GM21390 (cell line): ENCODE measurements around the gene PRDM2.

Experiments
- ATAC-seq: cut with Tn5 transposase; IDR thresholded peaks from one replicate; pipeline ENCODE4 v1.9.1; 2021; ENCODE audit not compliant: unreplicated experiment

The PRDM2 gene

GRCh38 chr1:13786541-13786940, 86.6 kb downstream of the PRDM2 start:
- no peak for ATAC-seq

- no peak for ATAC-seq
Measured at GRCh38 chr1:13788795-13789194, 88.8 kb downstream of the PRDM2 start.

- no peak for ATAC-seq
Measured at GRCh38 chr1:13790290-13791030, 90.5 kb downstream of the PRDM2 start.

- no peak for ATAC-seq
Measured at GRCh38 chr1:13792419-13792818, 92.4 kb downstream of the PRDM2 start.

GRCh38 chr1:13793088-13793730, 93.2 kb downstream of the PRDM2 start:
- no peak for ATAC-seq

- ATAC-seq = no peak
Measured at GRCh38 chr1:13794231-13795187, 94.5 kb downstream of the PRDM2 start.

GRCh38 chr1:13797397-13797796, 97.4 kb downstream of the PRDM2 start:
- no peak for ATAC-seq

GRCh38 chr1:13798120-13798519, 98.1 kb downstream of the PRDM2 start:
- ATAC-seq = no peak

GRCh38 chr1:13799502-13800283, 99.7 kb downstream of the PRDM2 start:
- ATAC-seq = no peak

- ATAC-seq = no peak
Measured at GRCh38 chr1:13801232-13801631, 101.2 kb downstream of the PRDM2 start.

- no peak for ATAC-seq
Measured at GRCh38 chr1:13801655-13802486, 101.9 kb downstream of the PRDM2 start.

- ATAC-seq = no peak
Measured at GRCh38 chr1:13802782-13803545, 103.0 kb downstream of the PRDM2 start.

GRCh38 chr1:13803546-13804239, 103.7 kb downstream of the PRDM2 start:
- ATAC-seq = no peak

- no peak for ATAC-seq
Measured at GRCh38 chr1:13804240-13804633, 104.2 kb downstream of the PRDM2 start.

GRCh38 chr1:13805431-13805830, 105.4 kb downstream of the PRDM2 start:
- ATAC-seq = no peak

GRCh38 chr1:13806108-13806507, 106.1 kb downstream of the PRDM2 start:
- ATAC-seq = no peak

- no peak for ATAC-seq
Measured at GRCh38 chr1:13807209-13807608, 107.2 kb downstream of the PRDM2 start.

- no peak for ATAC-seq
Measured at GRCh38 chr1:13808729-13809131, 108.7 kb downstream of the PRDM2 start.
